Measurements from ENCODE around the gene SOCS2.
"Not testable (repeated sequence)": the region's sequence is repeated elsewhere in the genome, so short reads cannot be mapped to it uniquely, and the experiment has no call there.

Gene SOCS2

GRCh38 chr12:93593843-93594242 is 21.4 kb downstream of the SOCS2 start:
- DNase-seq (ENCODE audit: low read depth in 2 of 2) = no peak

DNA sequence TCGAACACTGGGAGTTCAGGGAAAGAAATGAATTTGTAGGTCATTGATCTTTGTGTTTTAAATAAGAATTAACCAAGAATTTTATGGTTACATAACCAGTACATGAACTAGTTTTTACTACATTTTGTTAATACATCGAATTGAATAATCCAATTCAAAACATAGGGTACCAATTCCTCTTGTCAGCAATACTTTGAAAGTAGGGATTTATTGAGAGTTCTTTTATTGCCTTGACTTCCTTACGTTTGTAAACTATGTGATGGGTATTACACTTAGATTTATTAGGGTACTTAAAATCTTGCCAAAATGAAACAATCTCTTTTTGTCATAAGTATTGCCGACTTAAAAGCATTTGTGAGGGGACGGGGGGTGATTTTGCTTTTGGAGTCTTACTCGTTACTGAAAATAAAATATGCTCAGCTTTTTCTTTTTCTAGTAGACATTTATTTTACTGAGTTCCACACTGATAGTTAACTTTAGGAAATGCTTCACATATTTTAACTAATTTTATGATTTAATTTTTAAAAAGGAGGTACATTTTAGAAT is 22.4 kb downstream of the SOCS2 start:
- no peak for DNase-seq (ENCODE audit: low read depth in 2 of 2)

GRCh38 chr12:93595351-93595750 is 22.9 kb downstream of the SOCS2 start:
- DNase-seq (ENCODE audit: low read depth in 2 of 2) = no peak

DNA sequence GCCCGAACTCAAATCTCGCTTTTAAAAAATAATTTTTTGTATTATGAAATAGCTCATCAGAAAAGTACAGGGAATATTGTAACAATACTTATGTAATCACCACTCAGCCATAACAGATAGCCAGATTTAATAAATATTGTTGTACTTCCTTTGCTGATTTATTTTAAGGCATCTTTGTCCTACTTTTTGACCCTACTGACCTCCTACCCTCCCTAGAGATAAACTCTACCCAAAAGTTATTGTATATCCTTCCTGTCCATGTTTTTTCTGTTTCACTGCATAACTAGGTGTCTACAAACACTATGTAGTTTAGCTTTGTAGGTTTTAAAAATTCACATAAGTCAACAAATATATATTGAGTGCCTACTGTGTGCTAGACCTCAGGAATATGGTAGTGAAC is 25.1 kb downstream of the SOCS2 start:
- DNase-seq (ENCODE audit: low read depth in 2 of 2) = no peak

GRCh38 chr12:93599192-93599591 is 26.7 kb downstream of the SOCS2 start:
- DNase-seq (ENCODE audit: low read depth in 2 of 2) = no peak

DNA sequence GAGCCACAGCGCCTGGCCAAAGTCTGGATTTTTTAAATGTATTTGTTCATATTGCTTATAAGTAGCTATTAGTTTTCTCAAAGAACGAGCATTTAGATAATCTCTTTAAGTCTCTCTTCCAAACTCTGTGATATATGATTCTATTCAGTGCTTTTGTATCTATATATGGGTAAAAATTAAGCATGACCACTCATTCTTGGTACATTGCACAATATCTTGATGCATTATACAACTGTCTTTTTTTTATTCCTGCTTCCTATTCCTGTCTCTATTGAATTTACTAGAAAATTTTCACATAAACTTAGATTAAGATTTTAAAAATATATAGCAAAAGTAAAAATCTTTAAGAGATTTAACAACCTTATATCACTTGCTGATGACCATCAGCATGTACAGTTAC is 29.1 kb downstream of the SOCS2 start:
- DNase-seq (ENCODE audit: low read depth in 2 of 2) = no peak

DNA sequence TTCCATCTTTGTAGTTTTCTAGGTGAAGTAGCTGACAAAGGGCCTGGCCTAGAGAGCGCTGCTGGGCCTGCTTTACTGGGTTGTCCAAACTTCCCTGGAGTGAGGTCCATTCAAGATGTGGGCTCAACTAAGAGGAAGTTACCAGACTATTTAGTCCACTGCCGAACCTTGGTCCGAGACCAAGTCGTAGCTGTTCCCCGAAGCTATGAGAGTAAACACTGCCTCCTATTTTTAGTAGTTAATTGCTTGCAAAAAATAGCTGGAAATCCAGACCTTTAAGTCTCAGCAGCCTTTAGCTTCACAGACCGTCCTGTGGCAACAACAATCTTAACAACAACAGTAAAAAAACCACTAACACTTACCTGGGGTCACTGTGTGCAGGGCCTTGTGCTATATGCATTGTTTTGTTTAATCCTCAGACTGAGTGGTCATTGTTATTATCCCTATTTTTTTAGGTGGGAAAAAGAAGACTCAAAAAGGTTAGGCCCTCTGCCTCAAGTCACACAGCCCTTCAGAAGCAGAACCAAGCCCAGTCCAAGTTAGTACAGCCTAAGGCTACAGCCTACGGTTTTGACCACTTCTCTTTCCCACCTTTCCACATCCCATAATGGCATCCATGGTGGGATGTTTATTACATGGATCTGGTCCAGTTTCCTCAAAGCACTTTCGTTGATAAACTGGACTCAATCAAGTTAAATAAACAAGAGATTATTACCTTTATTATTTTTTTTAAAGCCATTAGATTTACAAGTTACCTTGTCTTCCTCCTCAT is 30.6 kb downstream of the SOCS2 start:
- no peak for DNase-seq (ENCODE audit: low read depth in 2 of 2)

- no peak for DNase-seq (ENCODE audit: low read depth in 2 of 2)
Measured at GRCh38 chr12:93603762-93604161, 31.3 kb downstream of the SOCS2 start.

GRCh38 chr12:93608313-93608712 is 35.8 kb downstream of the SOCS2 start:
- no peak for DNase-seq (ENCODE audit: low read depth in 2 of 2)

GRCh38 chr12:93609281-93610192 is 37.1 kb downstream of the SOCS2 start:
- DNase-seq (ENCODE audit: low read depth in 2 of 2) = no peak

DNA sequence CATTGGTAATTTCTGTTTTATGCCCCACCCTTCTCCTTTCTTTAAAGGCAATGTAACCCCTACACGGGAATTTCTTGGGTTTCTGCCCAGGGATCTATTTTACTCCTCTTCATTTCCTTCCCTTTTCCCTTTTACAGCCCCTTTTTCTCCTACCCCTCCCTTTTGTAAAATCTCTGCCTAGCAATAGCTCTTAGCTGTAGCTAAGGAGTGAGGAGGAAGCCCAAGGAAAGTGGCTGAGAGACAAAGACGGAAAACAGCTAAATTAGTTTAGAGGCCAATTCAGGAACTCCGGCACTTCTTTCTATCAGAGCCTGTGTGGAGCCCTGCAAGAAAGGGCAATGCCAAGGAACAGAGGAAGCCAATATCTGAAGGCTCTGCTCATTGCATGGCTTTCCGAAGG is 40.3 kb downstream of the SOCS2 start:
- no peak for DNase-seq (ENCODE audit: low read depth in 2 of 2)

- no peak for DNase-seq (ENCODE audit: low read depth in 2 of 2)
Measured at GRCh38 chr12:93614917-93615596, 42.6 kb downstream of the SOCS2 start.

DNA sequence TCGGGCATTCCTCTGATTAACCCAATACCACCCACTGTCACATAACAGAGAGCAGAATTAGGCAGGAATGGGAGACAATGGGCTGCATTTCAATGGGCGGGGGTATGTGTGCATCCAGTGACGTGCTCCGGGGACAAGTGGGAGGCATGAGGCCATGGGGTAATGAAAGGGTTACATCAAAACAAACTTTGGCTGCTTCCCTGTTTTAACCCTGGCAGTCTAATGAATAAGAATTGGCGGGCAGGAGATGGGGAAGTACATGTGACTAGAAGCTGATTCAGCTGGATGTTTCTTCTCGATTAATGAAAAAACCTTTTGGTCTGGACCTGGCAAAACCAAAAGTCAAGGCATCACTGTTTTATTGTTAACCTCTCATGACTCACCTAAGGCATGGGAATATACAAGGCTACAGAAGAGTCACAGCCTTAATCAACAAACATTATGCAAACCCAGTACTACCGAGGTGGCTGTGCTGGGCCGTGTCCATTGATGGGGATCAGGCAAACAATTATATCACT is 44.2 kb downstream of the SOCS2 start:
- no peak for DNase-seq (ENCODE audit: low read depth in 2 of 2)

DNA sequence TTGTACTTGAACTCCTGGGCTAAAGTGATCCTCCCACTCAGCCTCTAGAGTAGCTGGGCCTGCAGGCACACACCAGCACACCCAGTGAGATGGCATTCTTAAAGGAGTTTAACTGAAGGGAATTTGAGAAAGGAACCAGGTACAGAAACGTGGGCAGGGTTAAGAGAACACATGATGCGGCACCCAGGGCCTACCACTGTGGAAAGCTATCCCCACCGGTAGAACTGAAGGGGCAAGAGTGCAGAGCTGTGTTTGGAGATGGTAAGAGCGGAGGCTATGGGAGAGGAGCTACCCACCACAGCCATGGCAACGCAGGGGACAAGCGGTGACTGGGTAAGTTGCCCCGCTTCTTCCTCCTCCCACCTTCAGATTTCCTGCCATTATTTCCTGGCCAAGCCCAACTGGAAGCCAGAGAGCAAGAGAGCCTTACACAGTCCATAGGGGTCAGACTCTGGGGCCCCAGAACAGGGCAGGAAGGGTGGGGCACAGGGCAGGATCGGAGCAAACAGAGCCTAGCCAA is 46.5 kb downstream of the SOCS2 start:
- DNase-seq (ENCODE audit: low read depth in 2 of 2) = no peak

DNA sequence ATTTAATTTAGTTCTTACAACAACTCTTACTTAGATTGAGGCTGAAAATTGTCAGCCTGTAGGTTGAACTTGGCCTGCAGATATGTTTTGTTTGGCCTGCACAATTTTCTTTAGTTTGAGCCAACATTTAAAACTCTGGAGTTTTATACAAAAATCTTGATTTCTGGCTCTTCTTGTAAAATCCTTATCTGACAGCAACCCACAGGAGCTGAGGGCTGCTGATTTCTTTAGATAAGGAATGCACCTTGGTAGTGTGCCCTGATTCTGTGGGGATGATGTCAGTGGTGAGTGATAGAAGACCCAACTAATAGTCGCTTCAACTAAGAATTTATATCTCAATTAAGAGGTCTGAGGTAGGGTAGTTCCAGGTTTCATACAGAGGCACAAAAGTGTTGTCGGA is 49.5 kb downstream of the SOCS2 start:
- DNase-seq (ENCODE audit: low read depth in 2 of 2) = no peak

GRCh38 chr12:93622485-93622884 is 50.0 kb downstream of the SOCS2 start:
- DNase-seq (ENCODE audit: low read depth in 2 of 2) = no peak

GRCh38 chr12:93624595-93625294 is 52.3 kb downstream of the SOCS2 start:
- DNase-seq (ENCODE audit: low read depth in 2 of 2) = no peak

DNA sequence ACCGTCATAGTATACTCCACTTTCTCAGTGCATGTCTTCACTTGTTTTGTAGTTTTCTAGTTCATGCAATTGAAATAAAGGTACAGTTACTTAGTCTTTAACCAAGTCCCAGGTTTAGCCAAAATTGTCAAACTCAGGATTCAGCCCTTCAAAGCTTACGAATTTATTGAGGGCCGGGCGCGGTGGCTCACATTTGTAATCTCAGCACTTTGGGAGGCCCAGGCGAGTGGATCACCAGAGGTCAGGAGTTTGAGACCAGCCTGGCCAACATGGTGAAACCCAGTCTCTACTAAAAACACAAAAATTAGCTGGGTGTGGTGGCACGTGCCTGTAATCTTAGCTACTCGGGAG is 52.8 kb downstream of the SOCS2 start:
- not testable (repeated sequence) for DNase-seq (ENCODE audit: low read depth in 2 of 2)

- no peak for DNase-seq (ENCODE audit: low read depth in 2 of 2)
Measured at GRCh38 chr12:93626160-93626559, 53.7 kb downstream of the SOCS2 start.
